K562 (cell line): ENCODE data around the gene OTULIN.

Source experiments
- BHLHE40 ChIP-seq: IDR thresholded peaks from 2 replicates; pipeline ENCODE4 v1.6.1; 2011; ENCODE audit warnings: low read length, improper control_type of control experiment
- EZH2 ChIP-seq: IDR thresholded peaks from 2 replicates; pipeline ENCODE4 v1.6.1; 2012; ENCODE audit warnings: low read depth, mild to moderate bottlenecking, inconsistent platforms, low read length, borderline replicate concordance
- GABPB2 ChIP-seq: fragments of 250-450 bp; sonication (Bioruptor Pico); conservative IDR thresholded peaks from 2 replicates; pipeline ENCODE4 v1.5.1; 2021; ENCODE audit warnings: mild to moderate bottlenecking
- RAD21 ChIP-seq, 2 experiments: fragments of 250-450 bp in 1 of 2; fragments of 450-650 bp in 1 of 2; sonication (Bioruptor Pico) in 1 of 2; formaldehyde crosslinking in 1 of 2; IDR thresholded peaks in 1 of 2; conservative IDR thresholded peaks in 1 of 2; 2 replicates each; pipeline versions ENCODE4 v1.4.0 to v1.8.0; 2020 to 2022; ENCODE audit warnings: mild to moderate bottlenecking in 2 of 2, moderate library complexity in 1 of 2
- RBM39 ChIP-seq: fragments of 200-400 bp; formaldehyde crosslinking; optimal IDR thresholded peaks from 2 replicates; pipeline ENCODE3; 2018; ENCODE audit warnings: low read depth, low read length
- SETDB1 ChIP-seq: IDR thresholded peaks from one replicate; pipeline ENCODE4 v1.6.1; 2012; ENCODE audit warnings: low read length, control low read depth, inconsistent platforms
- SMARCB1 ChIP-seq: IDR thresholded peaks from 2 replicates; pipeline ENCODE4 v1.6.1; 2011; ENCODE audit warnings: improper control_type of control experiment, low read depth; ENCODE audit not compliant: insufficient read length
- TCF7 ChIP-seq: sonication (generic); IDR thresholded peaks from 2 replicates; pipeline ENCODE4 v1.6.1; 2016; ENCODE audit warnings: antibody characterized with exemption, borderline replicate concordance
- ZNF253 ChIP-seq: fragments of 250-450 bp; sonication (Bioruptor Pico); conservative IDR thresholded peaks from 2 replicates; pipeline ENCODE4 v1.6.1; 2021; ENCODE audit warnings: mild to moderate bottlenecking
- ZNF408 ChIP-seq: fragments of 250-450 bp; sonication (Bioruptor Pico); IDR thresholded peaks from 2 replicates; pipeline ENCODE4 v1.4.0; 2020; ENCODE audit warnings: low read depth, mild to moderate bottlenecking, moderate library complexity
- TF ChIP-seq, protein P1 (sequence below): sonication (generic); formaldehyde crosslinking; IDR thresholded peaks from 2 replicates; pipeline ENCODE4 v1.8.0; 2022; ENCODE audit warnings: mild to moderate bottlenecking, low read depth, missing genetic modification reagents
- TF ChIP-seq, protein P2 (sequence below): IDR thresholded peaks from 3 replicates; pipeline ENCODE4 v1.6.1; 2011; ENCODE audit warnings: borderline replicate concordance, mild to moderate bottlenecking; ENCODE audit not compliant: insufficient read length, insufficient read depth
- TF ChIP-seq, protein P3 (sequence below): fragments of 450-650 bp; IDR thresholded peaks from 2 replicates; pipeline ENCODE4 v1.6.1; 2017; ENCODE audit warnings: antibody characterized with exemption

DNA sequence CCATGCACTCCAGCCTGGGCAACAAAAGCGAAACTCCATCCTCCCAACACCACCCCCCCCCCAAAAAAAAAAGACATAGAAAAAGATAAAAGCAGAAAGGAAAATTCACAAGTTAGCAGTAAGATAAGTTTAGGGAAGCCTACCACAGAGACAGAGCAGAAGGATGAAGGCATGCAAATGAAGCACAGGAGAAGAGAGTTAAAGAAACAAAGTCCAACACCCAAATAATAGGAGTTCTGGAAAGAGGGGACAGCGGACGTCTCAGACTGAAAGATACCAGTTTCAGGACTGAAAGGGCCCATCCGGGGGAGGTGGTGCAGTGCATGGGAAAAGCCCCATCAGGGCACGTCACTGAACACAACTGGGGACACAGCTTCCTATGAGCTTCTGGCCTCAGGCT is 54.3 kb downstream of the OTULIN start:
- TF ChIP-seq TCF7 (no peak), GABPB2 (CRISPR knock-in tag) (no peak), ZNF253 (CRISPR knock-in tag) (no peak), SETDB1 (no peak), SMARCB1 (no peak), BHLHE40 (no peak), EZH2 (no peak), RBM39 (no peak), ZNF408 (no peak), RAD21 (CRISPR knock-in tag; conservative IDR thresholded peaks at IDR 0.05 in 1 of 2, IDR thresholded peaks at IDR 0.05 in 1 of 2) (no peak)
- TF ChIP-seq, protein P1, sequence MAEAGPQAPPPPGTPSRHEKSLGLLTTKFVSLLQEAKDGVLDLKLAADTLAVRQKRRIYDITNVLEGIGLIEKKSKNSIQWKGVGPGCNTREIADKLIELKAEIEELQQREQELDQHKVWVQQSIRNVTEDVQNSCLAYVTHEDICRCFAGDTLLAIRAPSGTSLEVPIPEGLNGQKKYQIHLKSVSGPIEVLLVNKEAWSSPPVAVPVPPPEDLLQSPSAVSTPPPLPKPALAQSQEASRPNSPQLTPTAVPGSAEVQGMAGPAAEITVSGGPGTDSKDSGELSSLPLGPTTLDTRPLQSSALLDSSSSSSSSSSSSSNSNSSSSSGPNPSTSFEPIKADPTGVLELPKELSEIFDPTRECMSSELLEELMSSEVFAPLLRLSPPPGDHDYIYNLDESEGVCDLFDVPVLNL (CRISPR knock-in tag) = no peak
- TF ChIP-seq, protein P2, sequence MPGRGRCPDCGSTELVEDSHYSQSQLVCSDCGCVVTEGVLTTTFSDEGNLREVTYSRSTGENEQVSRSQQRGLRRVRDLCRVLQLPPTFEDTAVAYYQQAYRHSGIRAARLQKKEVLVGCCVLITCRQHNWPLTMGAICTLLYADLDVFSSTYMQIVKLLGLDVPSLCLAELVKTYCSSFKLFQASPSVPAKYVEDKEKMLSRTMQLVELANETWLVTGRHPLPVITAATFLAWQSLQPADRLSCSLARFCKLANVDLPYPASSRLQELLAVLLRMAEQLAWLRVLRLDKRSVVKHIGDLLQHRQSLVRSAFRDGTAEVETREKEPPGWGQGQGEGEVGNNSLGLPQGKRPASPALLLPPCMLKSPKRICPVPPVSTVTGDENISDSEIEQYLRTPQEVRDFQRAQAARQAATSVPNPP = no peak
- TF ChIP-seq, protein P3, sequence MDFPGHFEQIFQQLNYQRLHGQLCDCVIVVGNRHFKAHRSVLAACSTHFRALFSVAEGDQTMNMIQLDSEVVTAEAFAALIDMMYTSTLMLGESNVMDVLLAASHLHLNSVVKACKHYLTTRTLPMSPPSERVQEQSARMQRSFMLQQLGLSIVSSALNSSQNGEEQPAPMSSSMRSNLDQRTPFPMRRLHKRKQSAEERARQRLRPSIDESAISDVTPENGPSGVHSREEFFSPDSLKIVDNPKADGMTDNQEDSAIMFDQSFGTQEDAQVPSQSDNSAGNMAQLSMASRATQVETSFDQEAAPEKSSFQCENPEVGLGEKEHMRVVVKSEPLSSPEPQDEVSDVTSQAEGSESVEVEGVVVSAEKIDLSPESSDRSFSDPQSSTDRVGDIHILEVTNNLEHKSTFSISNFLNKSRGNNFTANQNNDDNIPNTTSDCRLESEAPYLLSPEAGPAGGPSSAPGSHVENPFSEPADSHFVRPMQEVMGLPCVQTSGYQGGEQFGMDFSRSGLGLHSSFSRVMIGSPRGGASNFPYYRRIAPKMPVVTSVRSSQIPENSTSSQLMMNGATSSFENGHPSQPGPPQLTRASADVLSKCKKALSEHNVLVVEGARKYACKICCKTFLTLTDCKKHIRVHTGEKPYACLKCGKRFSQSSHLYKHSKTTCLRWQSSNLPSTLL = no peak
